Measurements from ENCODE around the gene RS1.

The RS1 gene

GRCh38 chrX:18598413-18598812 is 73.5 kb downstream of the RS1 start:
- no peak for DNase-seq (ENCODE audit: low read depth in 2 of 2)

DNA sequence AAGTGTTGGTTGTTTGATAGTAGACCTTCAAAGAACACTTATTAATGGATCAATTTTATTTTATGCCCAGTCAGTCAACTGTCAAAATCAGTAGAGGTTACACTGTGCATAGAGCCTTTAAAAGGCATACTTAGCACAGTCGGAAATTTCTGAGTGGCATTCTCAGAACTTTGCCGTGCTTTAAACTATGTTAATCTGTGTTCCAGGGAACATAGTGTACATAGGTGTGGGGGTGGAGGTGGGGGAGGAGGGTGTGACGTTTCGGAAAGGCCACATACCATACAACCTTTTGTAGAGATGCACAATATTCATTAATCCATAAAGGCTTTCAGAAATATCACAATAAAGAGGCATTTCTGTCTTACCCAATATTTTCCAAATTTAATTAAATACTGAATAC is 75.8 kb downstream of the RS1 start:
- no peak for DNase-seq (ENCODE audit: low read depth in 2 of 2)

GRCh38 chrX:18594079-18594478 is 77.8 kb downstream of the RS1 start:
- no peak for DNase-seq (ENCODE audit: low read depth in 2 of 2)

- DNase-seq (ENCODE audit: low read depth in 2 of 2) = no peak
These were observed 80.1 kb downstream of the RS1 start for GRCh38 chrX:18591834-18592233.
